Gastroesophageal sphincter (tissue), 3 donors: ENCODE results near the gene DNASE2.

Experiments used
- CTCF ChIP-seq, 4 experiments: fragments of 200-600 bp in 2 of 4; fragments of 450-650 bp in 2 of 4; sonication (generic) in 1 of 4; IDR thresholded peaks; one replicate each; pipeline ENCODE4 v1.5.1; 2017 to 2019; ENCODE audit warnings: antibody characterized with exemption in 4 of 4, mild to moderate bottlenecking in 2 of 4, moderate library complexity in 2 of 4
- EP300 ChIP-seq: sonication (generic); formaldehyde crosslinking; IDR thresholded peaks from one replicate; pipeline ENCODE4 v1.6.1; 2017; ENCODE audit warnings: antibody characterized with exemption, mild to moderate bottlenecking
- POLR2A ChIP-seq, 2 donors: fragments of 450-650 bp; IDR thresholded peaks; one replicate each; pipeline ENCODE4 v1.6.1; 2017; ENCODE audit warnings: antibody characterized with exemption in 2 of 2, mild to moderate bottlenecking in 2 of 2, moderate library complexity in 1 of 2
- POLR2AphosphoS5 ChIP-seq: sonication (generic); formaldehyde crosslinking; IDR thresholded peaks from one replicate; pipeline ENCODE4 v1.6.1; 2017; ENCODE audit warnings: antibody characterized with exemption

GRCh38 chr19:12881172-12881808 lies at the start of gene DNASE2:
- TF ChIP-seq CTCF (IDR thresholded peaks at IDR 0.05), result no peak
- TF ChIP-seq POLR2A (IDR thresholded peaks at IDR 0.05), result peak; percentile 63
- TF ChIP-seq POLR2AphosphoS5, result peak; percentile 85
- no peak for TF ChIP-seq EP300
